ENCODE results near the gene PI4KB. TPM values are rescaled to one million over a fixed set of nuclear protein-coding genes. Genes with fewer than 3 reads are reported as not detected.

Gene PI4KB
- total and polyA plus RNA-seq, 4 donors = 14.2 to 27.1 (median 19.2) TPM

GRCh38 chr1:151281969-151282882 is 45.0 kb downstream of the PI4KB start, which contains the start of gene ZNF687:
ZNF687 (plus strand) TSS chr1:151282299; CDS start chr1:151286292, 3,993 bp downstream.
- under 1% methylated on average over 74 of the region's 74 CpGs for WGBS
- peaks cover 8 to 15% (median 11%) of the 10 kb centered on the region in 4 donors for H3K36me3 ChIP-seq (ENCODE audit: control insufficient read depth in 4 of 4, insufficient read depth in 3 of 4, low read depth in 1 of 4, low read length in 3 of 4)
- peak within 1 kb of the TSS; percentile 89 to 99 (median 90) for H3K4me3 ChIP-seq (ENCODE audit: low read depth in 1 of 3, low read length in 3 of 3)
- no peaks in the 10 kb centered on the region for H3K27me3 ChIP-seq (ENCODE audit: control insufficient read depth in 4 of 4, insufficient read depth in 4 of 4, low read length in 3 of 4)
- peak; percentile 97 for DNase-seq (ENCODE audit: low spot score)
- no peak for TF ChIP-seq FOXA2 (IDR thresholded peaks at IDR 0.05)
- peak; percentile 76 for TF ChIP-seq TAF1 (conservative IDR thresholded peaks at IDR 0.05)
- peak; percentile 69 for TF ChIP-seq YY1 (IDR thresholded peaks at IDR 0.05)
- TF ChIP-seq FOXA1 (IDR thresholded peaks at IDR 0.05) = no peak
- peak; percentile 99 for TF ChIP-seq SP1 (IDR thresholded peaks at IDR 0.05)
- peak in 1 of 2 donors; percentile 5 for TF ChIP-seq HNF4A (conservative IDR thresholded peaks at IDR 0.05)
- no peak for TF ChIP-seq ATF3 (IDR thresholded peaks at IDR 0.05)
- no peak for TF ChIP-seq NR2F2 (IDR thresholded peaks at IDR 0.05)
- TF ChIP-seq REST (IDR thresholded peaks at IDR 0.05) = peak; percentile 22
- no peaks in the 10 kb centered on the region for H3K9me3 ChIP-seq (ENCODE audit: control insufficient read depth in 4 of 4, low read length in 3 of 4)
- H3K4me1 ChIP-seq (ENCODE audit: control insufficient read depth in 4 of 4, insufficient read depth in 4 of 4, low read length in 3 of 4) = peaks cover 3 to 16% (median 6%) of the 10 kb centered on the region in 4 donors
- peak within 1 kb of the TSS; percentile 99 to 100 for H3K27ac ChIP-seq (ENCODE audit: low read depth in 1 of 2, low read length in 2 of 2)
- H3K9ac ChIP-seq (ENCODE audit: low read depth in 1 of 2, low read length in 2 of 2) = peak within 1 kb of the TSS; percentile 67 to 92

DNA sequence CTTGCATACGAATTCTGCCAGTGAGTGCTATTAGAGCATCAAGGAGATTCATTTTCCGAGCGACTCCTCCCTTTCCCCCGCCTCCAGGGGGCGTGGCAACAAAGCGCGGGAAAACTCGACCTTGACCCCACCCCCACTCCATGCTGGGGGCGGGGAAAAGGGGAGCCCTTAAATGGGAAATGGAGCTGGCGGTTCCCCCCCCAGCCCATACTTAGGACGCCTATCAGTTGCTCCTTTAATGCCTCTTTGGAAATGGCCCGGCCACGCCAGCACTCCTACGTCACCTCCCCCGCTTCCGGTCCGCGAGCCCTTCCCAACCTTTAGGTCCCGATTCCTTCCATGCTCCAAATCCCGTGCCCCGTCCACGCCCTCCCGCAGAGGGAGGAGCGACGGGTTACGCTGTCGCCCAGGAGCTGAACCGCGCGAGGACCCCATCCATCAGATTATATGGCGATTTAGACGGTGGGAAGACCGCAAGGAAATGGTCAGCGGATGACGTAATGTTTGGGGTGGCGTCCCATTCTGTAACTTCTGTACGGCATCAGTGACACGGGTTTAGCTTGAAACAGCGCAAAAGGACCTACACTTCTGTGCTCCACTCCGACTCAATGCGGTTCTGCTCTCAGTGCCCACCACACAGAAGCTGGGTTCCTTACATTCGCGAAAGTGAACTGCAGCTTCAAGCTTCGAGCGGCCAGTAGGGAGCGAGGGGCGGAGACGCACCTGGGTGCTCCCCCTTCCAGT is 45.8 kb downstream of the PI4KB start:
- no peaks in the 10 kb centered on the region for H3K27me3 ChIP-seq (ENCODE audit: control insufficient read depth in 4 of 4, insufficient read depth in 4 of 4, low read length in 3 of 4)
- peak overlapping the region; percentile 99 to 100 for H3K27ac ChIP-seq (ENCODE audit: low read depth in 1 of 2, low read length in 2 of 2)
- WGBS = under 1% methylated on average over 48 of the region's 48 CpGs
- H3K9ac ChIP-seq (ENCODE audit: low read depth in 1 of 2, low read length in 2 of 2) = peak overlapping the region; percentile 67 to 92
- H3K4me1 ChIP-seq (ENCODE audit: control insufficient read depth in 4 of 4, insufficient read depth in 4 of 4, low read length in 3 of 4) = peaks cover 3 to 16% (median 6%) of the 10 kb centered on the region in 4 donors
- no peaks in the 10 kb centered on the region for H3K9me3 ChIP-seq (ENCODE audit: control insufficient read depth in 4 of 4, low read length in 3 of 4)
- peak; percentile 97 for DNase-seq (ENCODE audit: low spot score)
- peaks cover 2 to 6% (median 5%) of the 10 kb centered on the region in 4 donors for H3K36me3 ChIP-seq (ENCODE audit: control insufficient read depth in 4 of 4, insufficient read depth in 3 of 4, low read depth in 1 of 4, low read length in 3 of 4)
- H3K4me3 ChIP-seq (ENCODE audit: low read depth in 1 of 3, low read length in 3 of 3) = peak overlapping the region; percentile 89 to 99 (median 90)
- TF ChIP-seq, protein P1, sequence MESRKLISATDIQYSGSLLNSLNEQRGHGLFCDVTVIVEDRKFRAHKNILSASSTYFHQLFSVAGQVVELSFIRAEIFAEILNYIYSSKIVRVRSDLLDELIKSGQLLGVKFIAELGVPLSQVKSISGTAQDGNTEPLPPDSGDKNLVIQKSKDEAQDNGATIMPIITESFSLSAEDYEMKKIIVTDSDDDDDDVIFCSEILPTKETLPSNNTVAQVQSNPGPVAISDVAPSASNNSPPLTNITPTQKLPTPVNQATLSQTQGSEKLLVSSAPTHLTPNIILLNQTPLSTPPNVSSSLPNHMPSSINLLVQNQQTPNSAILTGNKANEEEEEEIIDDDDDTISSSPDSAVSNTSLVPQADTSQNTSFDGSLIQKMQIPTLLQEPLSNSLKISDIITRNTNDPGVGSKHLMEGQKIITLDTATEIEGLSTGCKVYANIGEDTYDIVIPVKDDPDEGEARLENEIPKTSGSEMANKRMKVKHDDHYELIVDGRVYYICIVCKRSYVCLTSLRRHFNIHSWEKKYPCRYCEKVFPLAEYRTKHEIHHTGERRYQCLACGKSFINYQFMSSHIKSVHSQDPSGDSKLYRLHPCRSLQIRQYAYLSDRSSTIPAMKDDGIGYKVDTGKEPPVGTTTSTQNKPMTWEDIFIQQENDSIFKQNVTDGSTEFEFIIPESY (IDR thresholded peaks at IDR 0.05) = peak; percentile 81
- peak; percentile 82 to 91 for TF ChIP-seq JUND (IDR thresholded peaks at IDR 0.05)
- TF ChIP-seq FOXA2 (IDR thresholded peaks at IDR 0.05) = no peak
- TF ChIP-seq REST (IDR thresholded peaks at IDR 0.05) = peak; percentile 36
- peak; percentile 18 for TF ChIP-seq CTCF (IDR thresholded peaks at IDR 0.05; ENCODE audit: low read depth, low read length, missing input control)
- TF ChIP-seq HNF4G (IDR thresholded peaks at IDR 0.05) = peak; percentile 43
- peak; percentile 98 for TF ChIP-seq NR2F2 (IDR thresholded peaks at IDR 0.05)
- peak; percentile 71 to 86 for TF ChIP-seq HNF4A (conservative IDR thresholded peaks at IDR 0.05)
- TF ChIP-seq MAX (IDR thresholded peaks at IDR 0.05) = peak; percentile 96
- peak; percentile 86 to 94 for TF ChIP-seq EGR1 (IDR thresholded peaks at IDR 0.05; ENCODE audit: low read depth in 2 of 2)
- peak; percentile 76 for TF ChIP-seq TAF1 (conservative IDR thresholded peaks at IDR 0.05)
- peak; percentile 84 to 88 for TF ChIP-seq RXRA (IDR thresholded peaks at IDR 0.05)
- peak; percentile 64 to 68 for TF ChIP-seq RAD21 (IDR thresholded peaks at IDR 0.05)
- peak; percentile 84 for TF ChIP-seq YY1 (IDR thresholded peaks at IDR 0.05)
